ENCODE data around the gene CHEK2.
A peak's percentile ranks its signal among the peaks of the same experiment; 100 is the strongest.
"Not testable (repeated sequence)": the region's sequence is repeated elsewhere in the genome, so short reads cannot be mapped to it uniquely, and the experiment has no call there.

The CHEK2 gene

GRCh38 chr22:28741200-28741784, 328 bp downstream of the CHEK2 start:
- DNase-seq = no peak

DNA sequence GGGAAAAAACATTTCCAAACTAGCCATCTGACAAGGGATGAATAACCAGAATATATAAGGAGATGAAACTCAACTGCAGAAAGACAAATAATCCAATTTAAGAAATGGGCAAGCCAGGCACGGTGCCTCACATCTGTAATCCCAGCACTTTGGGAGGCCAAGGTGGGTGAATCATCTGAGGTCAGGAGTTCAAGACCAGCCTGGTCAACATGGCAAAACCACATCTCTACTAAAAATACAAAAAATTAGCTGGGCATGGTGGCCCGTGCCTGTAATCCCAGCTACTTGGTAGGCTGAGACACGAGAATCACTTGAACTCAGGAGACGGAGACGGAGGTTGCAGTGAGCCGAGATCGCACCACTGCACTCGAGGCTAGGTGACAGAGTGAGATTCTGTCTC, 2.7 kb downstream of the CHEK2 start:
- not testable (repeated sequence) for DNase-seq

DNA sequence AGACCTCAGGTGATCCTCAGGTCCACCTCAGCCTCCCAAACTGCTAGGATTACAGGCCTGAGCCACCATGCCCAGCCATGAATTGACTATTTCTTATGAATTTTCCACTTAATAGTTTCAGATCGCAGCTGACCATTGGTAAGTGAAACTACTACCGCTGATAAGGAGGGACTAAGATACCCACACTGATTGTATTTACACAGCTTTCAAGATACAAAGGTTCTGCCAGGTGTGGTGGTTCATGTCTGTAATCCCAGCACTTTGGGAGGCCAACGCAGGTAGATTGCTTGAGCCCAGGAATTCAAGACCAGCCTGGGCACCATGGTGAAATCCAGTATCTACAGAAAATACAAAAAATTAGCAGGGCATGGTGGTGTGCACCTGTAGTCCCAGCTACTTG, 3.9 kb downstream of the CHEK2 start:
- DNase-seq = no peak

DNA sequence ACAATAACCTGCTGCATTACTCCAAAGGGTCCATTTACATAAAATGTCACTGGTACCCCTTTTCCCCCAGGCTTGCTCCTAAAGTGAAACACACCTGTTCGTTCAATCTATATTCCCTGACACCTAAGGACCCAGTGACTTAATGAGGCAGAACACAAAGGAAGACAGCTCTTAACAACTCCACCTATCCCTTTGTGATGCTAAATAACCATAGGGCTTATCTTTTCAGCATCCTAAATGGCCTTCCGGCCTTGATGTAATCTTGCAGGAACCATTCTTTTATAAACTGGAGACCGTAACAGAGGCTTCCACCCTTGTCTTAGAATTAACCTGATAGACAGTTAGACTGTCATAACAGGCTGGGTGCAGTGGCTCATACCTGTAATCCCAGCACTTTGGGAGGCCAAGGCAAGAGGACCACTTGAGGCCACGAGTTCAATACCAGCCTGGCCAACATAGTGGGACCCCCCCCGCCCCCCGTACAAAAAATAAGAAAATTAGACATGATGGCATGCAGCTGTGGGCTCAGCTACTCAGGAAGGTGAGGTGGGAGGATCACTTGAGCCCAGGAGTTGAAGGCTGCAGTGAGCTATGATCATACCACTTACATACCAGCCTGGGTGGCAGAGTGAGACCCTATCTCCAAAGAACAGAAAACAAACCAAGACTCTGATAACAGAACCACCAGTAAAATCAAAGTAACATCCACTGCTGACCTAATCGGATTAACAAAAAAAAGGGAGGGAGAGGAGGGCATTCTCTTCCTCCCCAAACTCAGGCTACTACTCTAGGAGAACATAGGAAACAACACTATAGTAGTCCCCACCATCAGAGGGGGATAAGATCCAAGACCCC, 5.1 kb downstream of the CHEK2 start:
- no peak for DNase-seq

- no peak for DNase-seq
Measured at GRCh38 chr22:28734393-28734792, 7.2 kb downstream of the CHEK2 start.

- DNase-seq = no peak
Measured at GRCh38 chr22:28730179-28730578, 11.4 kb downstream of the CHEK2 start.

DNA sequence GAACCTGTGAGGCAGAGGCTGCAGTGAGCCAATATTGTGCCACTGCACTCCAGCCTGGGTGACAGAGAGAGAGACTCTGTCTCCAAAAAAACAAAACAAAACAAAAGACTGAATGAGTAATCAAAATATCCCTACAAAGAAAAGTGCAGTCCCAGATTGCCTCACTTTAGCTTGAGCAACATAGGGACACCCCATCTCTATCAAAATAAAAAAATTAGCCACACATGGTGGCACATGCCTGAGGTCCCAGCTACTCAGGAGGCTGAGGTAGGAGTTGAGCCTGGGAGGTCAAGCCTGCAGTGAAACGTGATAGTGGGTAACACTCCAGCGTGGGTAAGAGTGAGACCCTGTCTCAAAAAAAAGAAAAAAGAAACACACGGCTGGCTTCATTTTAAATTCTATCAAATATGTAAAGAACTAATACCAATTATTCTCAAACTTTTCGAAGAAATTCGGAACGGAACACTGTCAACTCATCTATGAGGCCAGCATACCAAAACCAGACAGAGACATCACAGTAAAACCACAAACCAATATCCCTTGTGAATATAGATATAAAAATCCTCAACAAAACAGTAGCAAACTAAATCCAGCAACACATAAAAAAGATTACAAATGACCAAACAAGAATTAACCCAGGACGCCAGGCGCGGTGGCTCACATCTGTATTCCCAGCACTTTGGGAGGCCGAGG, 12.9 kb downstream of the CHEK2 start:
- no peak for DNase-seq

DNA sequence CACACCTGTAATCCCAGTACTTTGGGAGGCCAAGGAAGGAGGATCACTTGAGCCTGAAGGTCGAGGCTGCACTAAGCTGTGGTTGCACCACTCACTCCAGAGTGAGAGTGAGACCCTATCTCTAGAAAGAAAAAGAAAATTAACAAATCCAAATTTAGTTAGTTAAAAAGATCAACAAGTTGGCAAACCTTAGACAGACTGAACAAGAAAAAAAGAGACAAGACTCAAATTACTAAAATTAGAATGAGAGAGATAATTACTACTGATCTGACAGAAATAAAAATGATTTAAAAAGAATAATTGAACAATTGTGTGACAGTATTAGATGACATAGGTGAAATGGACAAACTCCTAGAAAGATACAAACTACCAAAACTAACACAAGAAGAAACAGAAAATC, 13.6 kb downstream of the CHEK2 start:
- DNase-seq = no peak

DNA sequence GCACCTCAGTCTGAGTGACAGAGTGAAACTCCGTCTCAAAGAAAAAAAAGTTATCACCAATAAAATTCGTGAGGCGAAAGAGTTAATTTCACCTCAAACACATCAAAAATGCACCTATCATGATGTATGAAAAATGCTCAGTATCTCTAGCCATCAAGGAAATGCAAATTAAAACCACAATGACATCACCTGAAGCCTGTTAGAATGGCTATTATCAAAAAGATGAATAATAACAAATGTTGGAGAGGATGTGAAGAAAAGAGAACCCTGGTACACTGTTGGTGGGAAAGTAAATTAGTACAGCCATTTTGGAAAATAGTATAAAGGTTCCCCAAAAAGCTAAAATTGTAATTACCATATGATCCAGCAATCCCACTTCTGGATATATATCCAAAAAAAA, 23.6 kb downstream of the CHEK2 start:
- peak; percentile 16 for DNase-seq

GRCh38 chr22:28716686-28717085, 24.9 kb downstream of the CHEK2 start:
- no peak for DNase-seq

GRCh38 chr22:28715611-28716010, 26.0 kb downstream of the CHEK2 start:
- no peak for DNase-seq

GRCh38 chr22:28714043-28714628, 27.5 kb downstream of the CHEK2 start:
- DNase-seq = peak; percentile 65

- no peak for DNase-seq
Measured at GRCh38 chr22:28711820-28712777, 29.5 kb downstream of the CHEK2 start.

DNA sequence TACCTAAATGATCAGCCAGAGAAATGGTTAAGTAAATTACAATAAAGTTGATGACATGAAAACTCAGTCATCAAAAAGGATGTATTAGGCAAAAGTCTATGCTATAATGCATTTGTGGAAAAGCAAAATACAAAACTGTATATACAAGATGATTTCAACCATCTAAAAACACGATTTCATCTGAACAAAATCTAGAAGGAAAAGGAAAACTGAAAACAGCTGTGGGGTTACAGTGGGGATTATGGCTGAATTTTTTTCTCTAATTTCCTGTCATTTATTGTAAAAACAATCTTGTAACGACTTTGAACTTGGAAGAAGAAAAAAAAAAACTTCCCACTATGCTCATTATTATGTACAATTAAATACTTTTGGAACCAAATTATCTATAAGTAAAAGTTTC, 30.3 kb downstream of the CHEK2 start:
- DNase-seq = no peak

GRCh38 chr22:28710576-28711191, 30.9 kb downstream of the CHEK2 start:
- no peak for DNase-seq

DNA sequence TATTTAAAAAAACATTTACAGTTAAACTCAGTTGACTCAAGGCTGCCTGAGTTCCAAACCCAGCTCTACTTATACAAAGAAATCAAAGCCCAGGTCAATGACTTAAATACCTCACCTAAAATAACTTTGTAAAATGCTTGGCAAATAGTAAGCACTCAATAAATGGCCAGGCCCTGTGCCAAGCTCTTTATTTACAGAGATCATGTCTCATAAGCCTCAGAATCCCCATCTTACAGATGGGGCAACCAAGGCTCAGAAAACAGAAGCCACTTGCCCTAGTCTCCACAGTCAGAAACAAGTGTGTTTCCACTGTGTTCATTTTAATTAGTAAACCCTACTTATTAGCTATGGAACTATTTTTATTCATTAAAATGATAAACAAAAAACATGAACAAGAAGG, 31.5 kb downstream of the CHEK2 start:
- DNase-seq = no peak

GRCh38 chr22:28706845-28707244, 34.8 kb downstream of the CHEK2 start:
- DNase-seq = no peak

GRCh38 chr22:28703436-28703835, 38.2 kb downstream of the CHEK2 start:
- no peak for DNase-seq

DNA sequence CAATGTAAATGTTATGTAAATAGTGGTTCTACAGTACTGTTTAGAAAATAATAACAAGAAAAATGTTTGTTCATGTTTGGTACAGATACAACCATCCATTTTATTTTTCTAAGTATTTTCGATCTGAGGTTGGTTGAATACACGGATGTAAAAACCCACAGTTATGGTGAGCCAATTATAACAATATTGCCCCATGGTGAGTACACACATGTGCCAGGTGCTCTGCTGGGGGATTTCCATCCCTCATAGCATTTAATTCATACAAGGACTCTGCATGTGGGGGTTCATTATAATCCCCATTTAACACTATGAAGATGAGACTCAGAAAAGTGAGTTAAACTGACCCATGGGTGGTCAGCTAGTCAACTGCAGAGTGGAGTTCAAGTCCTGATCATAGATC, 38.7 kb downstream of the CHEK2 start:
- DNase-seq = no peak

- DNase-seq = not testable (repeated sequence)
Measured at GRCh38 chr22:28693041-28693760, 48.4 kb downstream of the CHEK2 start.

DNA sequence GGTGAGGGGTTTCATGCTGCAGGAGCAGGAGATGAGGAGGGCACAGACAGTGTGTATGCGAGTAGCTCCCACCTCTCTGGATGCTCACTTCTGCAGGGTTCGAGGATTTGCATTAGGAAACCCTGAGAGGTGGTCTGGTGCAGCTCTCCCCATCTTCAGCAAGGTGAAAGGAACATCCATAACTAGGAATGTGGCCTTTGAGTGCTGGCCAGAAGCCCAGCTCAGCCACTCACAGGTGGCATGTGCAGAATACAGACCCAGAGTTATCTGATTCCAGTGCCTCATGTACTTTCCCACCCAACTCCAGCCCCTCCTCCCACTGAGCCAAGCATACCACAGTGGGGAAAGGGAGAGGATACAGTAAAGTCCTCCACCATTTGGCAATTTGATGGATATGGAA, 51.8 kb downstream of the CHEK2 start:
- DNase-seq = not testable (repeated sequence)
